ENCODE measurements around the gene FARSB.

DNA sequence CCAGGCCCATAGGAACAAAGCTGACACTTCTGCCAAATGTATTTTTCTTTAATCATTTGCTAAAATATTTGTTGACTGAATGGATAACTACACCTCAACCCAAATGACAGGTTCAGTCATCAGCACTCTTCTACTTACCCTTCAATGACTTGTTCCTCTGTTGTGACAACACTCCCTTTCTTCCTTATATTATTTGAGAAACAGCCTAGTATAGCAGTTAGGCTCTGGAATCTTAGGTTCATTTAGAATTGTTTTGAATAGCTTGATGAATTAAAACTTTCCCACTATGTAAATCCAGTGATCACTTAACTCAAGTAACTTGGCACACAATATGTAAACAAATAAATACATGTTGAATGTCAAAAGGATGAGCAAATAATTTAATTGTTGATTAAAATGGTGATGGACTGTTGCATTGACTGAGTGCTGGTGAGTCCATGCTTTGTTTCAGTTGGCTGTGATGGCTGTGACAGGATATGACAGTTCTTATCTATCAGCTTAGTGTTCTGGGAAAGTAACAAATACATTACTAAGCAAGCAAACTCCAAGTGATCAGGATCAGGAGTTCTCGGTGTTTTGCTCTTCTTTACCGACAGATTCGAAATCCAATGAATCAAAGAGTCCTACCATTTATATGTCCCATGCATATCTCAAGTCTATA, 12.7 kb upstream of the FARSB start:
- TF ChIP-seq, protein P1, sequence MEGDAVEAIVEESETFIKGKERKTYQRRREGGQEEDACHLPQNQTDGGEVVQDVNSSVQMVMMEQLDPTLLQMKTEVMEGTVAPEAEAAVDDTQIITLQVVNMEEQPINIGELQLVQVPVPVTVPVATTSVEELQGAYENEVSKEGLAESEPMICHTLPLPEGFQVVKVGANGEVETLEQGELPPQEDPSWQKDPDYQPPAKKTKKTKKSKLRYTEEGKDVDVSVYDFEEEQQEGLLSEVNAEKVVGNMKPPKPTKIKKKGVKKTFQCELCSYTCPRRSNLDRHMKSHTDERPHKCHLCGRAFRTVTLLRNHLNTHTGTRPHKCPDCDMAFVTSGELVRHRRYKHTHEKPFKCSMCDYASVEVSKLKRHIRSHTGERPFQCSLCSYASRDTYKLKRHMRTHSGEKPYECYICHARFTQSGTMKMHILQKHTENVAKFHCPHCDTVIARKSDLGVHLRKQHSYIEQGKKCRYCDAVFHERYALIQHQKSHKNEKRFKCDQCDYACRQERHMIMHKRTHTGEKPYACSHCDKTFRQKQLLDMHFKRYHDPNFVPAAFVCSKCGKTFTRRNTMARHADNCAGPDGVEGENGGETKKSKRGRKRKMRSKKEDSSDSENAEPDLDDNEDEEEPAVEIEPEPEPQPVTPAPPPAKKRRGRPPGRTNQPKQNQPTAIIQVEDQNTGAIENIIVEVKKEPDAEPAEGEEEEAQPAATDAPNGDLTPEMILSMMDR (IDR thresholded peaks at IDR 0.05) = no peak
- TF ChIP-seq POLR2A (IDR thresholded peaks at IDR 0.05) = no peak

All from gastroesophageal sphincter (tissue), 3 donors.